ENCODE results near the gene DMBX1. TPM values are rescaled to one million over a fixed set of nuclear protein-coding genes. Genes with fewer than 3 reads are reported as not detected.

DMBX1 gene
- total RNA-seq, 2 experiments from 2014 or later = 0.10 TPM; not detected in 1

- Mint-ChIP-seq H3K4me3 (no peak overlapping the region), H3K27ac (no peak overlapping the region), H3K36me3 (ENCODE audit: low read depth) (peaks cover 3% of the 10 kb centered on the region), H3K9me3 (no peaks in the 10 kb centered on the region), H3K27me3 (peaks cover 94% of the 10 kb centered on the region), H3K4me1 (peaks cover 17% of the 10 kb centered on the region)
- no peak for DNase-seq
- POLR2A ChIA-PET = interaction anchor here (0.6 kb wide), 1 partner anchor 843 kb away, joined by 3 read pairs; the partner anchor contains the start of gene CMPK1
- CTCF ChIA-PET = interaction anchor here (1.0 kb wide), 1 partner anchor 13 kb away, joined by 3 read pairs; no protein-coding TSS in a partner anchor
Observed at GRCh38 chr1:46490656-46491442, 1.2 kb downstream of the DMBX1 start.

- Mint-ChIP-seq H3K9me3 (no peaks in the 10 kb centered on the region), H3K27ac (no peak overlapping the region)
Observed at GRCh38 chr1:46491443-46492268, 2.0 kb downstream of the DMBX1 start.

GRCh38 chr1:46492269-46492853, 2.7 kb downstream of the DMBX1 start:
- no peak overlapping the region for H3K4me3 Mint-ChIP-seq
- ChIA-PET CTCF (interaction anchor here (1.0 kb wide), 1 partner anchor 15 kb away, joined by 3 read pairs; no protein-coding TSS in a partner anchor), POLR2A (no interaction called here)
- no peak for DNase-seq
- H3K4me1 Mint-ChIP-seq = peaks cover 17% of the 10 kb centered on the region
- H3K36me3 Mint-ChIP-seq (ENCODE audit: low read depth) = peaks cover 3% of the 10 kb centered on the region
- peaks cover 90% of the 10 kb centered on the region for H3K27me3 Mint-ChIP-seq
- H3K9me3 Mint-ChIP-seq = no peaks in the 10 kb centered on the region
- H3K27ac Mint-ChIP-seq = no peak overlapping the region

More at GRCh38 chr1:46491443-46492268, 2.0 kb downstream of the DMBX1 start:
- Mint-ChIP-seq H3K4me3 (no peak overlapping the region), H3K27me3 (peaks cover 92% of the 10 kb centered on the region), H3K36me3 (ENCODE audit: low read depth) (peaks cover 3% of the 10 kb centered on the region), H3K4me1 (peaks cover 17% of the 10 kb centered on the region)
- DNase-seq = no peak
- CTCF ChIA-PET = interaction anchor here (1.0 kb wide), 1 partner anchor 14 kb away, joined by 3 read pairs; no protein-coding TSS in a partner anchor
- POLR2A ChIA-PET = interaction anchor here (0.6 kb wide), 1 partner anchor 842 kb away, joined by 3 read pairs; the partner anchor contains the start of gene CMPK1

GRCh38 chr1:46492871-46493270, 3.2 kb downstream of the DMBX1 start:
- Mint-ChIP-seq H3K27ac (no peak overlapping the region), H3K36me3 (ENCODE audit: low read depth) (peaks cover 3% of the 10 kb centered on the region), H3K27me3 (peaks cover 87% of the 10 kb centered on the region), H3K4me1 (peaks cover 17% of the 10 kb centered on the region), H3K4me3 (no peak overlapping the region), H3K9me3 (no peaks in the 10 kb centered on the region)
- no peak for DNase-seq
- POLR2A ChIA-PET = no interaction called here
- CTCF ChIA-PET = no interaction called here

- H3K9me3 Mint-ChIP-seq = no peaks in the 10 kb centered on the region
- peaks cover 3% of the 10 kb centered on the region for H3K36me3 Mint-ChIP-seq (ENCODE audit: low read depth)
- no peak for DNase-seq
- H3K4me1 Mint-ChIP-seq = peaks cover 16% of the 10 kb centered on the region
- H3K27me3 Mint-ChIP-seq = peaks cover 83% of the 10 kb centered on the region
- ChIA-PET CTCF (interaction anchor here (1.4 kb wide), 2 partner anchors 10 to 56 kb away, joined by 3 read pairs; no protein-coding TSS in a partner anchor), POLR2A (no interaction called here)
- no peak overlapping the region for H3K27ac Mint-ChIP-seq
- H3K4me3 Mint-ChIP-seq = no peak overlapping the region
Observed at GRCh38 chr1:46493316-46494032, 3.8 kb downstream of the DMBX1 start.

- peaks cover 3% of the 10 kb centered on the region for H3K4me1 Mint-ChIP-seq
- H3K36me3 Mint-ChIP-seq (ENCODE audit: low read depth) = peaks cover 2% of the 10 kb centered on the region
- no peak for DNase-seq
- no peak overlapping the region for H3K4me3 Mint-ChIP-seq
- ChIA-PET CTCF (interaction anchor here (0.9 to 1.4 kb wide), 6 partner anchors 32 to 88 kb away, joined by 3 to 4 read pairs (median 3); no protein-coding TSS in a partner anchor), POLR2A (interaction anchor here (0.5 kb wide), 1 partner anchor 13 kb away, joined by 3 read pairs; no protein-coding TSS in a partner anchor)
- H3K27ac Mint-ChIP-seq = no peak overlapping the region
- peaks cover 75% of the 10 kb centered on the region for H3K27me3 Mint-ChIP-seq
- no peaks in the 10 kb centered on the region for H3K9me3 Mint-ChIP-seq
Observed at GRCh38 chr1:46494910-46495309, 5.3 kb downstream of the DMBX1 start.

GRCh38 chr1:46495778-46496177, 6.1 kb downstream of the DMBX1 start:
- POLR2A ChIA-PET = no interaction called here
- no peak for DNase-seq
- CTCF ChIA-PET = interaction anchor here (1.0 to 1.4 kb wide), 3 partner anchors 34 to 87 kb away, joined by 3 to 4 read pairs (median 3); no protein-coding TSS in a partner anchor
- Mint-ChIP-seq H3K4me3 (no peak overlapping the region), H3K36me3 (ENCODE audit: low read depth) (no peaks in the 10 kb centered on the region), H3K27ac (no peak overlapping the region), H3K9me3 (no peaks in the 10 kb centered on the region), H3K4me1 (no peaks in the 10 kb centered on the region), H3K27me3 (peaks cover 73% of the 10 kb centered on the region)

- no peak for DNase-seq
- POLR2A ChIA-PET = no interaction called here
- CTCF ChIA-PET = interaction anchor here (1.4 kb wide), 1 partner anchor 54 kb away, joined by 3 read pairs; no protein-coding TSS in a partner anchor
- Mint-ChIP-seq H3K36me3 (ENCODE audit: low read depth) (no peaks in the 10 kb centered on the region), H3K4me3 (no peak overlapping the region), H3K4me1 (no peaks in the 10 kb centered on the region), H3K9me3 (no peaks in the 10 kb centered on the region), H3K27me3 (peaks cover 69% of the 10 kb centered on the region), H3K27ac (no peak overlapping the region)
Observed at GRCh38 chr1:46496505-46496904, 6.9 kb downstream of the DMBX1 start.

- H3K9me3 Mint-ChIP-seq = no peaks in the 10 kb centered on the region
- no peaks in the 10 kb centered on the region for H3K4me1 Mint-ChIP-seq
- POLR2A ChIA-PET = no interaction called here
- H3K27me3 Mint-ChIP-seq = peaks cover 66% of the 10 kb centered on the region
- CTCF ChIA-PET = interaction anchor here (1.4 kb wide), 1 partner anchor 55 kb away, joined by 3 read pairs; no protein-coding TSS in a partner anchor
- no peak overlapping the region for H3K4me3 Mint-ChIP-seq
- DNase-seq = no peak
- H3K27ac Mint-ChIP-seq = no peak overlapping the region
- no peaks in the 10 kb centered on the region for H3K36me3 Mint-ChIP-seq (ENCODE audit: low read depth)
Observed at GRCh38 chr1:46497020-46497419, 7.4 kb downstream of the DMBX1 start.

- no peaks in the 10 kb centered on the region for H3K4me1 Mint-ChIP-seq
- no peaks in the 10 kb centered on the region for H3K9me3 Mint-ChIP-seq
- DNase-seq = no peak
- H3K27me3 Mint-ChIP-seq = peaks cover 64% of the 10 kb centered on the region
- no peaks in the 10 kb centered on the region for H3K36me3 Mint-ChIP-seq (ENCODE audit: low read depth)
- ChIA-PET POLR2A (no interaction called here), CTCF (interaction anchor here (1.4 kb wide), 1 partner anchor 55 kb away, joined by 3 read pairs; no protein-coding TSS in a partner anchor)
- H3K4me3 Mint-ChIP-seq = no peak overlapping the region
- no peak overlapping the region for H3K27ac Mint-ChIP-seq
Observed at GRCh38 chr1:46497665-46498064, 8.0 kb downstream of the DMBX1 start.

GRCh38 chr1:46501528-46501927, 11.9 kb downstream of the DMBX1 start:
- H3K36me3 Mint-ChIP-seq (ENCODE audit: low read depth) = no peaks in the 10 kb centered on the region
- no peak overlapping the region for H3K27ac Mint-ChIP-seq
- H3K27me3 Mint-ChIP-seq = peaks cover 38% of the 10 kb centered on the region
- H3K9me3 Mint-ChIP-seq = no peaks in the 10 kb centered on the region
- ChIA-PET POLR2A (no interaction called here), CTCF (interaction anchor here (1.2 kb wide), 1 partner anchor 26 kb away, joined by 3 read pairs; no protein-coding TSS in a partner anchor)
- no peak overlapping the region for H3K4me3 Mint-ChIP-seq
- no peaks in the 10 kb centered on the region for H3K4me1 Mint-ChIP-seq
- no peak for DNase-seq

- H3K4me3 Mint-ChIP-seq = no peak overlapping the region
- ChIA-PET CTCF (interaction anchor here (1.1 kb wide), 1 partner anchor 10 kb away, joined by 3 read pairs; no protein-coding TSS in a partner anchor), POLR2A (no interaction called here)
- DNase-seq = no peak
- no peaks in the 10 kb centered on the region for H3K4me1 Mint-ChIP-seq
- peaks cover 29% of the 10 kb centered on the region for H3K27me3 Mint-ChIP-seq
- H3K27ac Mint-ChIP-seq = no peak overlapping the region
- H3K9me3 Mint-ChIP-seq = no peaks in the 10 kb centered on the region
- H3K36me3 Mint-ChIP-seq (ENCODE audit: low read depth) = no peaks in the 10 kb centered on the region
Observed at GRCh38 chr1:46503421-46503820, 13.8 kb downstream of the DMBX1 start.

Data from activated CD4-positive, alpha-beta T cell treated with anti-CD3 and anti-CD28 coated beads, Interleukin-2, amount 10 ng/mL, durations not matched to agents 7 days and 5 days (primary cell).